Measurements from ENCODE around the gene CHRNB2. TPM values are rescaled to one million over a fixed set of nuclear protein-coding genes. Genes with fewer than 3 reads are reported as not detected.

Gene CHRNB2
- total and polyA plus RNA-seq, 9 of the 15 experiments (the other 6 are each of a cell fraction or from before 2014, with no cell fraction given), result 0.01 TPM; not detected in 8

DNA sequence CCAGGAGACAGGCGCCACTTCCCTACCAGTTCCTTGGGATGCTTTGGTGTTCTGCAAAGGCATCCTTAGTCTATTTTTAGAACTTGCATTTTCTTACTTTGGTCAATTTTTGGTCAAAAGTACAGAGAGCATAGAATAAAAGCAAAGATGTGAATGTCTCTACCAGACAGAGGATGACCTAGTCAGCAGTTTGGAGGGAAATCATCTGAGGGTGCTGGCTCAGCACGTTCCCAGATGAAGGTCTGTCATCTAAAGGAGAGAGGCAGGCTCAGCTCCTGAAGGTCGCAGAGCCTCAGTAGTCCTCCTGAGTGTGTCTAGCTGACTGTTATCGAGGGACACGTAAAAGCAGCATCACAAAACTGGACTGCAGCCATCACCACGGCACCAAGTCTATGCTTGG is 15.3 kb downstream of the CHRNB2 start:
- H3K79me2 ChIP-seq (ENCODE audit: control insufficient read depth, insufficient read depth, low read length), result no peaks in the 10 kb centered on the region
- FAIRE-seq (no peak), DNase-seq (ENCODE audit: extremely low read depth in 1 of 4, low spot score in 3 of 4) (no peak), ATAC-seq (no peak)
- peaks cover 3% of the 10 kb centered on the region; the same call in 1 of the 2 replicates for H4K20me1 ChIP-seq (replicated peaks; ENCODE audit: control insufficient read depth, insufficient read depth, low read length)
- H3K9ac ChIP-seq (ENCODE audit: insufficient read depth in 1 of 2, low read depth in 2 of 2, low read length in 2 of 2), result no peak overlapping the region
- in situ Hi-C loops (cut with MboI), result no loop called here
- H3K27ac ChIP-seq (ENCODE audit: extremely low read depth, low read depth, low read length), result no peak overlapping the region
- H3K27me3 ChIP-seq (ENCODE audit: control insufficient read depth in 2 of 2, insufficient read depth in 2 of 2, low read length in 2 of 2), result no peaks in the 10 kb centered on the region
- TF ChIP-seq ZNF316 (IDR thresholded peaks at IDR 0.05), result peak; percentile 54
- TF ChIP-seq ZNF133 (CRISPR knock-in tag; IDR thresholded peaks at IDR 0.05), result no peak
- 0 out of 2 replicates have a peak, but pooled peaks have one; percentile 30 for TF ChIP-seq C11orf30 (IDR thresholded peaks at IDR 0.05; ENCODE audit: low read depth)
- 86% methylated on average over 6 of the region's 6 CpGs for WGBS (ENCODE audit: insufficient coverage, low coverage, missing lambda C conversion rate)
- ChIA-PET CTCF (ENCODE audit: low intra/inter-chr PET ratio) (no interaction called here), POLR2A (no interaction called here)
- H3K36me3 ChIP-seq (ENCODE audit: control insufficient read depth, insufficient read depth, low read length), result peaks cover 81% of the 10 kb centered on the region
- intact Hi-C loops (cut with micrococcal nuclease), result no loop called here
- BruUV-seq (replicated peaks), result no TSS peak
- H3K4me3 ChIP-seq, result no peak overlapping the region
- H3K4me2 ChIP-seq (ENCODE audit: insufficient read depth, low read length), result no peak overlapping the region
- H3K9me3 ChIP-seq (replicated peaks; ENCODE audit: control insufficient read depth, insufficient read depth, low read depth, low read length), result no peaks in the 10 kb centered on the region
- no peaks in the 10 kb centered on the region for H3K4me1 ChIP-seq (replicated peaks in 1 of 2; ENCODE audit: control insufficient read depth in 2 of 2, insufficient read depth in 2 of 2, low read length in 2 of 2)
- H3K9me1 ChIP-seq (ENCODE audit: control insufficient read depth, insufficient read depth, low read length), result peaks cover 6% of the 10 kb centered on the region
- no peak overlapping the region for H2AFZ ChIP-seq (ENCODE audit: low read depth, low read length)

DNA sequence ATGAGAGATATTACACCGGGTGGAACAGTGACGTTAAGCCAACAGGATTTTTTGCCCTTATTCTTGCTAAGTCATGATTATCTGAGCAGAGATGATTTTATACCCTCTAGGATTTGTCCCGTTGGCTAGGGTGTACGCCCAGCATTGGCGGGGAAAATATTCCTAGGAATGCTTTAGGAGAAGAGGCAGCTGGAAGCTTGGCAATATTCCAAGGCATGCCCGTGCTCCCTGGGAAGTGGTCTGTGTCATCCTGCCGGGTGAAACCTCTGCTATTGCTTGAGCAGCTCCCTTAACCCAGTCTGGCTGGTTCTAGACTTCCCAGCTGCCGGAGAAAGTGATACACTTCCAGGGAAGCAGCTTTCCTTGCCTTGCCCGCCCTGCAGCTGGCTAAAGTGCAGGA is 16.2 kb downstream of the CHRNB2 start:
- CTCF ChIA-PET (ENCODE audit: low intra/inter-chr PET ratio), result no interaction called here
- peaks cover 3% of the 10 kb centered on the region for H3K9me1 ChIP-seq (ENCODE audit: control insufficient read depth, insufficient read depth, low read length)
- no peaks in the 10 kb centered on the region for H3K9me3 ChIP-seq (replicated peaks; ENCODE audit: control insufficient read depth, insufficient read depth, low read depth, low read length)

More for the DNA sequence above, 16.2 kb downstream of the CHRNB2 start:
- WGBS (ENCODE audit: insufficient coverage, low coverage, missing lambda C conversion rate), result 77% methylated on average over 8 of the region's 9 CpGs
- Histone ChIP-seq H3K9ac (ENCODE audit: insufficient read depth in 1 of 2, low read depth in 2 of 2, low read length in 2 of 2) (no peak overlapping the region), H3K4me2 (ENCODE audit: insufficient read depth, low read length) (no peak overlapping the region), H3K36me3 (ENCODE audit: control insufficient read depth, insufficient read depth, low read length) (peaks cover 84% of the 10 kb centered on the region), H3K27ac (ENCODE audit: extremely low read depth, low read depth, low read length) (no peak overlapping the region), H3K27me3 (ENCODE audit: control insufficient read depth in 2 of 2, insufficient read depth in 2 of 2, low read length in 2 of 2) (no peaks in the 10 kb centered on the region), H3K4me1 (replicated peaks in 1 of 2; ENCODE audit: control insufficient read depth in 2 of 2, insufficient read depth in 2 of 2, low read length in 2 of 2) (no peaks in the 10 kb centered on the region), H3K79me2 (ENCODE audit: control insufficient read depth, insufficient read depth, low read length) (no peaks in the 10 kb centered on the region), H3K4me3 (no peak overlapping the region), H4K20me1 (replicated peaks; ENCODE audit: control insufficient read depth, insufficient read depth, low read length) (peaks cover 3% of the 10 kb centered on the region; the same call in 1 of the 2 replicates), H2AFZ (ENCODE audit: low read depth, low read length) (no peak overlapping the region)
- in situ Hi-C loops (cut with MboI) (no loop called here), intact Hi-C loops (cut with micrococcal nuclease) (no loop called here)
- no peak for FAIRE-seq
- no peak for ATAC-seq
- TF ChIP-seq, protein P1, sequence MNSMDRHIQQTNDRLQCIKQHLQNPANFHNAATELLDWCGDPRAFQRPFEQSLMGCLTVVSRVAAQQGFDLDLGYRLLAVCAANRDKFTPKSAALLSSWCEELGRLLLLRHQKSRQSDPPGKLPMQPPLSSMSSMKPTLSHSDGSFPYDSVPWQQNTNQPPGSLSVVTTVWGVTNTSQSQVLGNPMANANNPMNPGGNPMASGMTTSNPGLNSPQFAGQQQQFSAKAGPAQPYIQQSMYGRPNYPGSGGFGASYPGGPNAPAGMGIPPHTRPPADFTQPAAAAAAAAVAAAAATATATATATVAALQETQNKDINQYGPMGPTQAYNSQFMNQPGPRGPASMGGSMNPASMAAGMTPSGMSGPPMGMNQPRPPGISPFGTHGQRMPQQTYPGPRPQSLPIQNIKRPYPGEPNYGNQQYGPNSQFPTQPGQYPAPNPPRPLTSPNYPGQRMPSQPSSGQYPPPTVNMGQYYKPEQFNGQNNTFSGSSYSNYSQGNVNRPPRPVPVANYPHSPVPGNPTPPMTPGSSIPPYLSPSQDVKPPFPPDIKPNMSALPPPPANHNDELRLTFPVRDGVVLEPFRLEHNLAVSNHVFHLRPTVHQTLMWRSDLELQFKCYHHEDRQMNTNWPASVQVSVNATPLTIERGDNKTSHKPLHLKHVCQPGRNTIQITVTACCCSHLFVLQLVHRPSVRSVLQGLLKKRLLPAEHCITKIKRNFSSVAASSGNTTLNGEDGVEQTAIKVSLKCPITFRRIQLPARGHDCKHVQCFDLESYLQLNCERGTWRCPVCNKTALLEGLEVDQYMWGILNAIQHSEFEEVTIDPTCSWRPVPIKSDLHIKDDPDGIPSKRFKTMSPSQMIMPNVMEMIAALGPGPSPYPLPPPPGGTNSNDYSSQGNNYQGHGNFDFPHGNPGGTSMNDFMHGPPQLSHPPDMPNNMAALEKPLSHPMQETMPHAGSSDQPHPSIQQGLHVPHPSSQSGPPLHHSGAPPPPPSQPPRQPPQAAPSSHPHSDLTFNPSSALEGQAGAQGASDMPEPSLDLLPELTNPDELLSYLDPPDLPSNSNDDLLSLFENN (IDR thresholded peaks at IDR 0.05; ENCODE audit: low read depth in 2 of 2, low read length in 2 of 2), result no peak
- TF ChIP-seq BACH1 (tag; IDR thresholded peaks at IDR 0.05), result no peak
- TF ChIP-seq, protein P2, sequence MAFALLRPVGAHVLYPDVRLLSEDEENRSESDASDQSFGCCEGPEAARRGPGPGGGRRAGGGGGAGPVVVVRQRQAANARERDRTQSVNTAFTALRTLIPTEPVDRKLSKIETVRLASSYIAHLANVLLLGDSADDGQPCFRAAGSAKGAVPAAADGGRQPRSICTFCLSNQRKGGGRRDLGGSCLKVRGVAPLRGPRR (CRISPR knock-in tag; IDR thresholded peaks at IDR 0.05), result no peak
- TF ChIP-seq BRD4 (IDR thresholded peaks at IDR 0.05), result no peak
- TF ChIP-seq NFIC (IDR thresholded peaks at IDR 0.05), result peak; percentile 35
- BruUV-seq (replicated peaks), result no TSS peak
- DNase-seq (ENCODE audit: extremely low read depth in 1 of 4, low spot score in 3 of 4), result no peak
- POLR2A ChIA-PET, result no interaction called here
